ENCODE data around the gene IVNS1ABP. TPM values are rescaled to one million over a fixed set of nuclear protein-coding genes. Genes with fewer than 3 reads are reported as not detected.

The IVNS1ABP gene
- total RNA-seq, 1 experiment from 2014 or later: 57.9 TPM

DNA sequence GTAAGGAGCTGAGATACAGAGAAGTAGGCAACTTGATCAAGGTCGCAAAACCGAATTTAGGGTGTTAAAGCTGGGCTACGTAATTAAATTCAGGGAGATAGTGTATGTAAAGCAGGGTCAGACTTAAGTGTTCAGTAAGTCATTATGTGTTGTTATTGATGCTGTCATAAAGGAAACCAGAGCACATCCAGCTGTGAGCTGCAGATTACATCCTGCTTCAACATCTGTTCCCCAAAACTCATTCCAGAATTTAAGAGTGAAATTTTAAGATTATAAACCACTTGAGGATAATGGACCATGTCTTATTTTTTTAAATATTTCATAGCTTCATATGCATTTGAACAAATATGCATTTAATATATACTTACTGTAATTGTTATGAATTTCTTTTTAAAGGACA, 49.7 kb downstream of the IVNS1ABP start:
- no TSS peak for BruUV-seq (replicated peaks)
- no peaks in the 10 kb centered on the region for H3K27me3 ChIP-seq (ENCODE audit: insufficient read depth, low read length)
- H3K9ac ChIP-seq (ENCODE audit: low read length): no peak overlapping the region
- no peak overlapping the region for H3K27ac ChIP-seq (ENCODE audit: low read depth, low read length)
- ChIA-PET RAD21 (ENCODE audit: low non-redundant PET in 1 of 2, low total read pairs in 2 of 2, uncharacterized antibody in 2 of 2, unreplicated experiment in 2 of 2) (no interaction called here), CTCF (no interaction called here), POLR2A (interaction anchor here (1.1 to 1.2 kb wide), 2 partner anchors 28 to 50 kb away, joined by 3 read pairs; partner anchors contain the start of gene IVNS1ABP)
- no peaks in the 10 kb centered on the region for H3K4me1 ChIP-seq (ENCODE audit: control insufficient read depth in 1 of 2, insufficient read depth in 2 of 2, low read length in 2 of 2)
- no peak overlapping the region for H3K4me3 ChIP-seq (replicated peaks in 1 of 2; ENCODE audit: low read depth in 1 of 2, low read length in 2 of 2)
- intact Hi-C loops (cut with micrococcal nuclease): no loop called here
- no peak overlapping the region for H3K4me2 ChIP-seq (ENCODE audit: low read length)
- H4K20me1 ChIP-seq (ENCODE audit: insufficient read depth): no peaks in the 10 kb centered on the region
- ATAC-seq (no peak), DNase-seq (ENCODE audit: low read depth, low spot score) (no peak)
- H3K79me2 ChIP-seq (ENCODE audit: insufficient read depth, low read length): no peaks in the 10 kb centered on the region
- H2AFZ ChIP-seq (ENCODE audit: low read depth, low read length, poor library complexity, severe bottlenecking): no peak overlapping the region
- H3K9me3 ChIP-seq (ENCODE audit: control insufficient read depth in 1 of 2, insufficient read depth in 1 of 2, low read depth in 1 of 2, low read length in 2 of 2): no peaks in the 10 kb centered on the region
- TF ChIP-seq, protein P1, sequence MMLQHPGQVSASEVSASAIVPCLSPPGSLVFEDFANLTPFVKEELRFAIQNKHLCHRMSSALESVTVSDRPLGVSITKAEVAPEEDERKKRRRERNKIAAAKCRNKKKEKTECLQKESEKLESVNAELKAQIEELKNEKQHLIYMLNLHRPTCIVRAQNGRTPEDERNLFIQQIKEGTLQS (IDR thresholded peaks at IDR 0.05): no peak
- TF ChIP-seq POLR2AphosphoS5 (IDR thresholded peaks at IDR 0.05; ENCODE audit: low read depth, low read length) (no peak), MAX (IDR thresholded peaks at IDR 0.05) (no peak), CEBPB (IDR thresholded peaks at IDR 0.05; ENCODE audit: low read depth) (no peak), ZBTB33 (IDR thresholded peaks at IDR 0.05; ENCODE audit: extremely low read depth, insufficient replicate concordance, low read length) (no peak), ELF1 (IDR thresholded peaks at IDR 0.05; ENCODE audit: borderline replicate concordance, low read depth) (no peak), FOSL1 (IDR thresholded peaks at IDR 0.05; ENCODE audit: low read depth) (no peak), SIN3A (IDR thresholded peaks at IDR 0.05; ENCODE audit: low read depth) (no peak), CTCF (IDR thresholded peaks at IDR 0.05 in 2 of 3, conservative IDR thresholded peaks at IDR 0.05 in 1 of 3; ENCODE audit: borderline replicate concordance in 1 of 3, insufficient read depth in 1 of 3, low read depth in 2 of 3, low read length in 2 of 3) (no peak), ZNF274 (IDR thresholded peaks at IDR 0.05; ENCODE audit: low read depth, low read length) (no peak), CBX3 (IDR thresholded peaks at IDR 0.05; ENCODE audit: low read depth) (no peak)
- H3K9me2 ChIP-seq (ENCODE audit: insufficient read depth): no peaks in the 10 kb centered on the region
- no peaks in the 10 kb centered on the region for H3K36me3 ChIP-seq (ENCODE audit: control insufficient read depth in 1 of 2, insufficient read depth in 2 of 2, low read length in 2 of 2)

Measured in HCT116 (cell line).